CD4-positive, alpha-beta T cell treated with Interleukin-15 for 4 hours (primary cell): Measurements from ENCODE around the gene ZNF599.
"Not testable (repeated sequence)": the region's sequence is repeated elsewhere in the genome, so short reads cannot be mapped to it uniquely, and the experiment has no call there.

Experiments used
- DNase-seq: peaks from one replicate; pipeline ENCODE4 v3.0.0-alpha.2; 2020; ENCODE audit warnings: low spot score

Gene ZNF599

DNA sequence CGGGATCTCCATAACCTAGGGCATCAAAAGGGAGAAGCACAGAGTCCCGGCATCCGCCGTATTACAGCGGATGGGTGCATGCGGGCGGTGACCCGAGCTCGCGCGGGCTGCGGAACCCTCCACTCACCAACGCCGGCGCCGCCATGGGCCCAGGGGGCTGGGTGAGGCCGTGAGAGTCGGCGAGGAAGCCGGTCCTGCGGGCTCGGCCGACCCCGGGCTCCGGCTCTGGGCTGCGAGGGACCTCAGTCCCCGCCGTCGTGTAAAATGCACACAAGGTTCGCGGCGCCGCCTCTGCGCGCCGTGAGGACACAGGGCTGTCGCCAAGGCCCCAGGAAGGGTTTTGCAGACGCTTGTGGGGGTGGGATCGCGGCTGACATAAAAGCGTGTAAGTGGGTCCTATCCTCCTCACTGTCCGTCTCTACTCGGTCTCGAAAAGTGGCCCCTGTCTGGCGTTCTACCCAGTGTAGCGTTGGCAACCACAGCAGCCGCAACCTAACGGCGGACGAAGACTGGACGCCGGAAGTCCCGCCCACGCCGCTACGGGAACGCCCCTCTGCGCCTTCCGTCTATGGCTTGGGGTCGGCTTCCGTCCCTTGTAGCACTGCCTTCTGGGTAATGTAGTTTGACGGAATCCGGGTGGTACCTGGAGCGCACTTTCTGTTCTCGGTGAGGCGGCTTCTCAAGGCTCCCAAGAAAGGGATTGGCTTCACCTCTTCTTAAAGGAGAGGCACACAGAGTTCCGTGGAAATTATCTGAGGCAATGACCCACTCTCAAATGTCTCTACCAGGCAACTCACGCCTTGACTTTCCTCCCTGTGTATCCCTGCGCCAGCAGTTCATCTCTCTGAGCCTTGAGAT lies at the start of gene ZNF599:
Gene ZNF599 (minus strand): TSS at position 519 of the 858 bp plus-strand sequence. CDS start 374 bp downstream, at position 145.
- peak; percentile 90 for DNase-seq

DNA sequence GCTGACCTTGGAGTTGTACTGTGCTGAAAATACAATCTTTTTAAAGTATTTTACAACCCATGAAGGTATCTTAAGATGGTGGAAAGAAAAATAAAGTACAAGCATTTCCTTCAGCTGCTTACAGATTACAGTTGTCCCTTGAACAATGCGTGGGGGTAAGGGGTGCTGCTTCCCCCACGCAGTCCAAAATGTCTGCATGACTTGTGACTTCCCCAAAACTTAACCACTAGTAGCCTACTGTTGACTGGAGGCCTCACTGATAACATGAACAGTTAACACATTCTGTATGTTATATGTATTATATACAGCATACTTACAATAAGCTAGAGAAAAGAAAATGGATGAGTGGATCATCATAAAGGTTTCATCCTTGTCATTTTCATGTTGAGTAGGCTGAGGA lies 45.3 kb upstream of the ZNF599 start:
- no peak for DNase-seq

DNA sequence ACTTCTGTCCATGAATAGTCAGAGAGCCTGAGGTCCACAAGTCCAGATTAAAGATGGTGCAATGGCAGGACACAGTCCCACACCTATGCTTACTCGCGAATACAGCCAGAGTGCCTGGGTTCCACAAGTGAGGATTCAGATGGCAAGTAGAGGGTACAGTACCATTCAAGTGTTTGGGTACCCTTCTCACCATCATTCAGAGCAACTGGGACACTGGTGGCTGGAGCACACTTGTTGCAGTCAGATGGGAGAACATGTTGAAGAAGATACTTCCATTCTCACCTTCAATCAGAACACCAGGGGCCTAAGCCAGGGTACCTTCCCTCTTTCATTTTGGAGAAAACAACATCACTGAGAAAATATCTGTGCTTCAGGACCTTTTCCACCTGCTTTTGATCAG lies 43.7 kb upstream of the ZNF599 start:
- no peak for DNase-seq

DNA sequence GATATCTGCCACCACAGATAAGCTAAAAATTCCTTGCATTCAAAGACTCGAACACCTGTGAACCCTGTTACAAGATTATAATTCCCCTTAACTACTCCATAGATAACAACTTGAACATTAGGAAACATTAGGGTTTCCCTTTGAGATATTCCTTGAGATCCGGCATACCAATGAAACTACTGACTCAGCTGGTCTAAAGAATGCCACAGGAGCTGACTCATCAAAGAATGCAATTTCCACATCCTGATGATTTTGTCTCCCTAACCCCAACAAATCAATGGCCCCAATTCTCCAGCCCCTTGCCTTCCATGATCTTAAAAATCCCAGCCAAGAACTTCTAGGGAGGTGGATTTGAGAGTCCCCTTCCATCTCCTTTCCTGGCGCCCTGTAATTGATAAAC lies 35.6 kb upstream of the ZNF599 start:
- DNase-seq = no peak

DNA sequence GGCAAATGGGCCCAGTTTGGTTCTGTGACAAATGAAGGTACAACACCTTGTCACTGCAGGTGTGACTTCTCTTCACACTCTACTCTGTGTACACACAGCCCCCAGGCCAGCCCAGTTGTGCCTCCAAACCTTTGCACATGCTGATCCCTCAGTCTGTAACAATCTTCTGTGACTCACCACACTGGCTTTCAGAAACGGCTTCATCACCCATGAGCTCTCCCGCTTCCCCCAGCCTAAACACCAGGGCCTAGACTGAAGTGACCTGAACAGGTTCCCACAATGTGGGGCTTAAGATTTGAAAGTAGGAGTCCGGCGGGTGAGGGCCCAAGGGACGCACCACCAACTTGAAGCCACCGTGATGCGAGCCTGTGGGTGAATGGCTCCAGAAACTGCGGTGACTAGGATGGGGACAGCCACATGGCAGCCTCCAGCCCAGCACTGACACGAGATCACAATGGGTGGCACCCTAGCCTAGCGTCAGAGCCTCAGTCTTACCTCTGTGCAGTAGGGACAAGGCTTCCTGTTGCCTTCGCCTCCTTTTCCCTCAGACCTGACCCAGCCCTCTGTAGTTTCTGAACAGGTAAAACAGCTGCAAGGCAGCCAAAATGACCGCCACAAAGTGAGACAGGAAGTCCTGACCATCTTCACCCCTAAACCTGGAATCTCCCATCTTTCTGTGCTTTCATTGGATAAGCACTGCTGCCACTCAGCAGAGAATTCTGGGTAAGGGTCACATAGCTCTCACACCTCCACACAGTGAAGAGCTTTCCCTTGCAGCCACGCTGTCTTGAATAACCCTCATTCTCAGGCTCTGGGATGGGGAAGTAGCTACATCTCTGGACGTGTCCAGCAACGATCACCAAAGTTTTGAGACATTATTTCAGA lies 34.2 kb upstream of the ZNF599 start:
- no peak for DNase-seq

DNA sequence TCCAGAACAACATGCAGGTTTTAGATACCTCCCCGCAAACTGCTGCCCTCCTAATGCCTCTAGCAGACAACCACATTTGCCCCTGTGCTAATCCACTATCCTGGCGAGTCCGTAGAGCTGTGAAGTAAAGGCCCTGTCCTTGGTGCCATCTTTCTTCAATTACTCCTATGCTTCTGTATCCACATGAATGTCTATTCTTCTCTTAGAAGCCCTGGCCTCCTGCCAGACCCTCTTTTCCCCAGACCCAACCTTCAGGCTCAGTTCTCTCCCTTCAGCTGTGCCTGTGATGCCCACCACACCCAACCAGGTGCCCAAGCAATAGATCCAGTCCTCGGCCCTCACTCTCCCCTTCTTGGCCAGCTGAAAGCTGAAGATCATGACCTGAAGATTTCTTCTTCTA lies 31.1 kb upstream of the ZNF599 start:
- DNase-seq = no peak

DNA sequence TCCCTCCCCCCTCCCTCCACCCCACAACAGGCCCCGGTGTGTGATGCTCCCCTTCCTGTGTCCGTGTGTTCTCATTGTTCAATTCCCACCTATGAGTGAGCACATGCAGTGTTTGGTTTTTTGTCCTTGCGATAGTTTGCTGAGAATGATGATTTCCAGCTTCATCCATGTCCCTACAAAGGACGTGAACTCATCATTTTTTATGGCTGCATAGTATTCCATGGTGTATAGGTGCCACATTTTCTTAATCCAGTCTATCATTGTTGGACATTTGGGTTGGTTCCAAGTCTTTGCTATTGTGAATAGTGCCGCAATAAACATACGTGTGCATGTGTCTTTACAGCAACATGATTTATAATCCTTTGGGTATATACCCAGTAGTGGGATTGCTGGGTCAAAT lies 23.9 kb upstream of the ZNF599 start:
- not testable (repeated sequence) for DNase-seq

DNA sequence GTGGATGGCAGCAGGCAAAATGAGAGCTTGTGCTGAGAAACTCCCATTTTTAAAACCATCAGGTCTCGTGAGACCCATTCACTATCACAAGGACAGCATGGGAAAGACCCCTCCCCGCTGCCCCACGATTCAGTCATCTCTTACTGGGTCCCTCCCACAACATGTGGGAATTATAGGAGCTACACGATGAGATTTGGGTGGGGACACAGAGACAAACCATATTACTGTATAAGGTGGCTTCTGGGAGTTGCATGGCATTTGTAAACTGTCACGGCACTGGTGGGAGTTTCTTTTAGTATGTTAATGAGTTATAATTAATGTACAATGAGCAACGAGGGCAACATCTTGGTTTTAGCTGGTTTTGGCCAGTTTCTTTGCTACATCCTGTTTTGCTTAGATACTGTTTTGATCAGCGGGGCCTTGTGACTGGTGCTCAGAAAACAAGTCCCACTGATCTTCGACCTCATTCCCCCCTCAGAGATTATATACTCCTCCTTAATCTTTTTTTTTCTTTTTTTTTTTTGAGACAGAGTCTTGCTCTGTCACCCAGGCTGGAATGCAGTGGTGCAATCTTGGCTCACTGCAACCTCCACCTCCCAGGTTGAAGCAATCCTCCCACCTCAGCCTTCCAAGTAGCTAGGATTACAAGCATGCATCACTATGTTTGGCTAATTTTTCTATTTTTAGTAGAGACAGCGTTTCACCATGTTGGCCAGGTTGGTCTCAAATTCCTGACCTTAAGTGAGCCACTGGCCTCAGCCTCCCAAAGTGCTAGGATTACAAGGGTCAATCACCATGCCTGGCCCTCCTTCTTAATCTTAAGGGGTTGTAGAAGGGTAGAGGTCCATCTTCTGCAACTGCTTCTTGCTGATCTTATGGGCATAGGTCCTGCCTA lies 21.3 kb upstream of the ZNF599 start:
- no peak for DNase-seq

DNA sequence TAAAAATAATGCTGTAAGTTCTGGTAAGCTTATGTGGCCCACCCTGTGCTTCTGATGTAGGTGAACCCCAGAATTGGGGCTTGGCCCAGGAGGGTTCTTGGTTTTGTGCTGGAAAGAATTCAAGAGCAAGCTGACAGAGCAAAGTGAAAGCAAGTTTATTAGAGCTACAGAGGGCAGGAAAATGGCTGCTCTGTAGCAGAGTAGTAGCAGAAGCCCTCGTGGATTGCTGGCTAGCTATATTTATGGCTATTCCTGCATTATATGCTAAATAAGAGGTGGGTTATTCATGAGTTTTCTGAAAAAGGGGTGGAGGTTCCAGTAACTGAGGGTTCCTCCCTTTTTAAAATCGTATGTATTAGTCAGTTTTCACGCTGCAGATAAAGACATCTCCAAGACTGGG lies 20.6 kb upstream of the ZNF599 start:
- no peak for DNase-seq

DNA sequence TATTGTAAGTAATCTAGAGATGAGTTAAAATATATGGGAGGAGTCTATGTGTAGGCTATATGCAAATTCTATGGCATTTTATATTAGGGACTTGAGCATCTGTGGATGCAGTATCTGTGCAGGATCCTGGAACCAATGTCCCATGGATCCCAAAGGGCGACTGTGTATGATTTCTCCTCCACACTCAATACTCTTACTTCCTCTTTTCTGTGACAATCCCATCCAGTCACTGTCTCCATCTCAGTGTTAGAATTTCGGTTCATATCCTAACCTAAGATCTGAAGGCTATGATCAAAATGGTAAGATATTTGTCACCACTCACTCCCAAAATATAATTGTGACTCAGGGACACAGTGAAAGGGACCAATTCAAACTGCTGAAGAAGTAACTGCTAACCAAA lies 15.1 kb upstream of the ZNF599 start:
- no peak for DNase-seq

DNA sequence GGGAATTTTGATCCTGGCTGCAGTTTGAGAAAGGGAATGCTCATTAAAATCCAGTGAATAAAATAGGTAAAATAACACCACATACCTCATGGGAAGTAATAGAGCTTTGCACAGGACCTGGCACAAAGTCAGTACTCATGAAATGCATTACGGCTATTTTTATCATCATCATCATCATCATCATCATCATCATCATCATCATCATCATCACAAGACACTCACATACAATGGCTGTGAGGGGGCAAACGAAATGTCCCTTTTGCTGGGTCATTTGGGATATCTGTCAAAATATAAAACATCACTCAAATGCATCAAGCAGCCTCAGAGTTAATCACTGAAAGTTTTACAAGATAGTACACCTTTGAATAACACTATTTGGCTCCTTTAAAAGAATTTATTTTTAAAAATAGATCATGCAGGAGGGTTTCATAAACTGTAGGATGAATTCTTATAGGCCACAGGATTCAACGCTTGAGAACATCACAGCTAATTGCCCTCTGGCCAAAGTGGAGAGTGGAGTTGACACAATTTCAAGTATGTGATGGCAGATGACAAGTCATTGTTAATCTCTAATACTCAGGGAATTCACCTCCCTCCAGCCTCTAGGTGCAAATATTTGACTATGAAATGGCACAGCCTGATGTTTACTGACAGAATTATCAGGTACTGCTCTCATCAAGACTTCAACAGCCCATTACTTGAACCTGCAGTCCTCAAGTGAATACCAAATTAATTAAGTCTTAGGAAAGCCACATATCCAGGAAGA lies 14.2 kb upstream of the ZNF599 start:
- DNase-seq = no peak

DNA sequence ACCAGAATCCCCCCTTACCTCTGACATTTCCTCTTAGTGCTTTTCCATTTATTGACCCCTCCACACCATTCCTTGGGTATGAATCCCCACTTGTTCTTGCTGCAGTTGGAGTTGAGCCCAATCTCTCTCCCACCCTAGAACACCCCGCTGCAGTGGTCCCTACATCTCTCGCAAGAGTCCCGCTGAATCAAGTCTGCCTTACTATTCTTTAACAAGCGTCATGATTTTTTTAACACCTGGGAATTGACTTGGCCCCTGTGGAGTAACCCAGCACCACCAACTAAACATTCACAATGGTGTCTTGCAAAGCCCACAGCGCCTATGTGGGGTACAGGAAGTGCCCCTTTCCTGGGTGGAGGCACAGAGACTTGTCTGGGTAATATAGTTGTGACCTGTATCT lies 13.2 kb upstream of the ZNF599 start:
- DNase-seq = no peak

DNA sequence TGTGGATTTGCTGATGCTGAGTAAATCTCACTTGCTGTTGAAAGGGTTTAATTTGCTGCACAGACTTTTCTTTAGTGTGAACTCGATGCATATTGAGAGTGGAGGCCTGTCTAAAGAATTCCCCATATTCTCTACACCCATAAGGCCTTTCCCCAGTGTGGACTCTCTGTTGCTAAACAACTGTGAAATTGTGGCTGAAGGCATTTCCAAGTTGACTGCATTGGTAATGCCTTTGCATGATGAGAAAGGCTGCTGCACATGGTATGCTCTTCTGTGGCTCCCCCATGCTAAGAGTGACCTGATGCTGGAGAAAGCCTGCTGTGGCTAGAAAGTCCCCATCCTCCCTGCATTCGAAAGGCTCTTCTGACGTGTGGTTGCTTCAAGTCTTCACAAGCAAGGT lies 6.6 kb upstream of the ZNF599 start:
- no peak for DNase-seq

DNA sequence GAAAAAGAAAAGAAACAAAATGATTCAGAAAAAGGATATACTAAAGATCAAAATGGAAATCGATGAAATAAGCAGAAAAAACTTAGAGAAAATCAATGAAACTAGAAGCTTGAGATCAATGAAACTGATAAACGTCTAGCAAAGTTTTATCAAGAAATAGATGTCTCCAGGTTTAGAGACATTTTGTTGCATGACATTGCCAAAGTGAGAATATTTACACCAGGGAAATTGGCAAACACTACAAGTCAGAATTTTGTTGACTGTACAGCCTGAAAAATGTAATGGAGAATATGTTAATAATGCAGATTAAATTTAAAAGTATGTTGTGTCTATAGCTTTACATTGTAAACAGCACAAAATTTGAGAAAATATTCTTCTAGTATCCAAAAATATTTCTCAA lies 5.3 kb upstream of the ZNF599 start:
- no peak for DNase-seq

DNA sequence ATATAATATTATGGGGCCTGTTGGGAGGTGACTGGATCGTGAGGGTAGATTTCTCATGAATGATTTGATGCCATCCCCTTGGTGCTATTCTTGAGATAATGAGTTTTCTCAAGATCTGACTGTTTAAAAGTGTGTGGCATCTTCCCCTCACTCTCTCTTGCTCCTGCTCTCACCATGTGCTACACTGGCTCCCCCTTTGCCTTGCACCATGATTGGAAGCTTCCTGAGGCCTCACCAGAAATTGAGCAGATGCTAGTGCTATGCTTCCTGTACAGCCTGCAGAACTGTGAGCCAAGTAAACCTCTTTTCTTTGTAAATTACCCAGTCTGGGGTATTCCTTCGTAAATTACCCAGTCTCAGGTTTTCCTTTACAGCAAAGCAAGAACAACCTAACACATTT lies 1.8 kb upstream of the ZNF599 start:
- no peak for DNase-seq

DNA sequence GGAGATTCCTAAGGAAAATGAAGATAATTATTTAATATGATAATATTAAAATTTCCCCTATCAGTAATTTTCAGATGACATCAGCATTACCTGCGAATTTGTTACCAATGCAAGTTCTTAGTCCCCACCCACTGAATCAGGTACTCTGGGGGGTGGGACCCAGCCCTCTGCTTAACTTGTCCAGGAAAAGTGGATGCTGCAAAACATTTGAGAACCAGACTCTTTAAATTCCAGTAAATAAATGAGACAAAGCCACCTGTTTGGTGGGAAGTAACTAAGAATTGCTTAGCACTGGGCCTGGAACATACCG lies 495 bp upstream of the ZNF599 start:
- no peak for DNase-seq

DNA sequence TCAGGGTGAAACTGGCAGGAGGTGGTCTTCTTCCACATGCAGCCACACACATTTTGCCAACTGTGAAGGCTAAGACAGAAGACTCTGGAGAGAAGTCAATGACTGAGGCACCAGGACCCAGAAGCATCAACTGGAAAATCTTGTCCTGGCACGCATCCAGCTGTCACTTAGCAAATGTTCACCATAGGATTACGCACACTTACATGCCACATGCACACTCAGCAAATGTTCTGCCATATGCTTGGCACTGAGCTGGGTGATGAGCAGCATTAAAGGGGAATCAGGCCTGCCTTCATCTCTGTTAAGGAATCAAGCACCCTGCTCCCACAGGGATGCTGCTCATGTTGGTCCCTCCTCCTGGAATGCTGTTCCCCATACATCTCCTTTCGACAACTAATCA lies 5.1 kb downstream of the ZNF599 start:
- DNase-seq = no peak

DNA sequence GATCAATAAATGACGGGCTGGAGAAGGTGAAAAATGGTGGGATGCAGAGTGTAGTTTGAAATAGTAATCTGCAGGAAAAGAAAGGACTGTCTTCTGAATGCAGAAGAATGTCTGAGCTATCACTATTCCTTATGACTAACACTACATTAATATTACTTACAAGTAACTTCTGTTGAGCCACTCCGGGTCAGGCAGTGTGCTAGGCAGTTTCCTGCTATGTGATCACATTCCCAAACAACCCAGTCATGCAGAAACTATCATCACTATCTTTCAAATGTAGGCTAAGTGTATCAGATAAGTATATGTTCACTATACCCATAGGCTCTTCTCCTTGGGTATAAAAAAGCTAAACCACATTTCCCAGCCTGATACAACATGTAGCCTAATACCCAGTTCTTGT lies 6.6 kb downstream of the ZNF599 start:
- no peak for DNase-seq

DNA sequence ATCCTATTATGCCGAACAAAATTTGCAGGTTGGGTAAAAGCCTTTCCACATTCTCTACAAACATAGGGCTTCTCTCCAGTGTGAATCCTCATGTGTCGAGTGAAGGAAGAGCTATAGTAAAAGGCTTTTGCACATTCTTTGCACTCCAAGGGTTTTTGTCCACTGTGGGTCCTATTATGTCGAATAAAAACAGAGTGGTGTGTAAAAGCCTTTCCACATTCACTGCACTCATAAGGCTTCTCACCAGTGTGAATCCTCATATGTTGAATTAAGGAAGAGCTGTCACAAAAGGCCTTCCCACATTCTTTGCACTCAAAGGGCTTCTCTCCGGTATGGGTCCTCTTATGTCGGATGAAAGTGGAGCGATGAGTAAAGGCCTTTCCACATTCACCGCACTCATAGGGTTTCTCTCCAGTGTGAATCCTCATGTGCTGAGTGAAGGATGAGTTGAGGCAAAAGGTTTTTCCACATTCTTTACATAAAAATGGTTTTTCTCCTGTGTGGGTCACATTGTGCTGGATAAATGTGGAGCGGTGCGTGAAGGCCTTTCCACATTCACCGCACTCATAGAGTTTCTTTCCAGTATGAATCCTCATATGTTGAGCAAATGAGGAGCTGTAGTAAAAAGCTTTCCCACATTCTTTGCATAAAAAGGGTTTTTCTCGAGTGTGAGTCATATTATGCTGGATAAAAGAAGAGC lies 13.6 kb downstream of the ZNF599 start:
- DNase-seq = no peak

DNA sequence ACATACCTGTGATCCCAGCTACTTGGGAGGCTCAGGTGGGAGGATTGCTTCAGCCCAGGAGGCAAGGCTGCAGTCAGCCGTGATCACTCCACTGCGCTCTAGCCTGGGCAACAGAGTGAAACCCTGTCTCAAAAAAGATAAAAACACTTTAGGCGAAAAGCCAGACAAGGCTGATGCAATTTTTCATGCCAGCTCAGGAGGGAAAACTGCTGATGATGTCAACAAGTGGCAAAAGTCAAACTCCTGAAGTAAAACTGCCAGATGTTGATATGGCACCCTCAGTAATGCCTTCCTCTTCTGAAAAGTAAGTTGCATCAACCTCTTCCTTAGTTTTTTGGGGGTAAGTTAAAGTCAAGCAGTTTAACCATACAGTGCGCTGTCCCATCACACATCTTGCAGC lies 15.6 kb downstream of the ZNF599 start:
- no peak for DNase-seq
